ENCODE measurements around the gene SFXN5.
"Not testable (repeated sequence)": the region's sequence is repeated elsewhere in the genome, so short reads cannot be mapped to it uniquely, and the experiment has no call there.

DNA sequence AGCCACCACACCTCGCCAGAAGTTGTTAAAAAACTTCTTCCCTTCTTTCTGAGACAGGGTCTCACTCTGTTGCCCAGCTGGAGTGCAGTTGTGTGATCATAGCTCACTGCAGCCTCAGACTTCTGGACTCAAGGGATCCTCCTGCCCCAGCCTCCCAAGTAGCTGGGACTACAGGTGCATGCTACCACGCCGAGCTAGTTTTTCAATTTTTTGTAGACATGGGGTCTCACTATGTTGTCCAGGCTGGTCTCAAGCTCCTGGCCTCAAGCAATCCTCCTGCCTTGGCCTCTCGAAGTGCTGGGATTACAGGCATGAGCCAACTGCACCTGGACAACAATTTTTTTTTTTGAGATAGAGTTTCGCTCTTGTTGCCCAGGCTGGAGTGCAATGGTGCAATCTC lies 6.4 kb downstream of the SFXN5 start:
- not testable (repeated sequence) for TF ChIP-seq ELF4, SUZ12, NFRKB (IDR thresholded peaks at IDR 0.05)
